Ovary (tissue), 9 donors: ENCODE results near the gene DGKQ. TPM values are rescaled to one million over a fixed set of nuclear protein-coding genes. Genes with fewer than 3 reads are reported as not detected.

Source experiments
- DNase-seq, 5 donors: peaks; one replicate each; pipeline ENCODE4 v3.0.0-alpha.2; 2019 to 2020
- H3K27ac ChIP-seq, 2 donors: fragments of 200-600 bp; one replicate each; pipeline versions ENCODE4 v1.5.1 to v1.8.0; 2019 to 2022
- H3K27me3 ChIP-seq: fragments of 200-600 bp; one replicate; pipeline ENCODE4 v1.8.0; 2022
- H3K36me3 ChIP-seq: fragments of 200-600 bp; sonication (generic); one replicate; pipeline ENCODE4 v1.5.1; 2019
- H3K4me1 ChIP-seq: one replicate; pipeline ENCODE4 v1.8.1; 2013; ENCODE audit warnings: mild to moderate bottlenecking, moderate library complexity; ENCODE audit not compliant: insufficient read depth
- H3K4me3 ChIP-seq: fragments of 200-600 bp; sonication (generic); one replicate; pipeline ENCODE4 v1.5.1; 2017
- H3K9me3 ChIP-seq, 2 donors: fragments of 200-600 bp in 1 of 2; sonication (generic) in 1 of 2; one replicate each; pipeline versions ENCODE4 v1.5.1 to v1.8.1; 2013 to 2019; ENCODE audit warnings: mild to moderate bottlenecking in 1 of 2, moderate library complexity in 1 of 2
- EP300 ChIP-seq: sonication (generic); formaldehyde crosslinking; IDR thresholded peaks from one replicate; pipeline ENCODE4 v1.6.1; 2017; ENCODE audit warnings: antibody characterized with exemption
- POLR2A ChIP-seq: fragments of 450-650 bp; IDR thresholded peaks from one replicate; pipeline ENCODE4 v1.6.1; 2017; ENCODE audit warnings: antibody characterized with exemption, mild to moderate bottlenecking, moderate library complexity
- WGBS, 3 donors: extraction: QIAGEN DNeasy Blood & Tissue Kit in 1 of 3; methylation state at CpG; one replicate each; pipeline versions ENCODE4 v1.1.5 to v1.1.7; 2013 to 2017; 5-methylcytosine and 5-hydroxymethylcytosine counted together
- intact Hi-C, 4 donors: fragments of 100-400 bp; cut with DNase I; formaldehyde crosslinking; loops; one replicate each; pipeline versions ENCODE4 v1.11.0 to v1.15.1; 2022 to 2023
- polyA plus RNA-seq, 2 donors: library from polyadenylated mRNA; stranded (reverse); fragments of 200-250 nt in 1 of 2; fragments of 350-450 nt in 1 of 2; fragmentation: Illumina TruSeq in 1 of 2; extraction: RNeasy Lipid Tissue Mini Kit (QIAGEN cat#74804) in 1 of 2; gene quantifications; one replicate each; pipeline ENCODE4 v1.2.3, GENCODE V29; 2013 to 2014
- total RNA-seq, 7 donors: library from RNA; depleted of rRNA in 2 of 7; stranded (reverse); fragments of >200 nt in 2 of 7; fragmentation: NEBNext Ultra II Directional in 3 of 7; extraction: Animal tissue kit (Norgen Biotek cat#: 25700) in 3 of 7; gene quantifications; one replicate each; pipeline versions ENCODE4 v1.1.0 to v1.2.4, GENCODE V29; 2016 to 2023
- TF ChIP-seq, protein P1 (sequence below), 3 donors: fragments of 450-650 bp in 2 of 3; fragments of 200-600 bp in 1 of 3; IDR thresholded peaks; one replicate each; pipeline versions ENCODE4 v1.5.1 to v1.8.0; 2016 to 2022; ENCODE audit warnings: antibody characterized with exemption in 3 of 3, mild to moderate bottlenecking in 1 of 3
- donor health status: DM: no; HTN: no; CAD: no; lungs with moderate emphysema.
- donor health status: DM: no; HTN: no; CAD: no.
- donor health status: Bipolar disorder and iron deficiency.
- donor health status: DM: yes; HTN: yes; CAD: no.
- donor health status: DM: no; HTN: no; CAD: no.
- donor health status: DM: yes; HTN: yes; CAD: no.

DGKQ gene
- total and polyA plus RNA-seq, 9 donors: 0.53 to 12.9 (median 6.9) TPM

DNA sequence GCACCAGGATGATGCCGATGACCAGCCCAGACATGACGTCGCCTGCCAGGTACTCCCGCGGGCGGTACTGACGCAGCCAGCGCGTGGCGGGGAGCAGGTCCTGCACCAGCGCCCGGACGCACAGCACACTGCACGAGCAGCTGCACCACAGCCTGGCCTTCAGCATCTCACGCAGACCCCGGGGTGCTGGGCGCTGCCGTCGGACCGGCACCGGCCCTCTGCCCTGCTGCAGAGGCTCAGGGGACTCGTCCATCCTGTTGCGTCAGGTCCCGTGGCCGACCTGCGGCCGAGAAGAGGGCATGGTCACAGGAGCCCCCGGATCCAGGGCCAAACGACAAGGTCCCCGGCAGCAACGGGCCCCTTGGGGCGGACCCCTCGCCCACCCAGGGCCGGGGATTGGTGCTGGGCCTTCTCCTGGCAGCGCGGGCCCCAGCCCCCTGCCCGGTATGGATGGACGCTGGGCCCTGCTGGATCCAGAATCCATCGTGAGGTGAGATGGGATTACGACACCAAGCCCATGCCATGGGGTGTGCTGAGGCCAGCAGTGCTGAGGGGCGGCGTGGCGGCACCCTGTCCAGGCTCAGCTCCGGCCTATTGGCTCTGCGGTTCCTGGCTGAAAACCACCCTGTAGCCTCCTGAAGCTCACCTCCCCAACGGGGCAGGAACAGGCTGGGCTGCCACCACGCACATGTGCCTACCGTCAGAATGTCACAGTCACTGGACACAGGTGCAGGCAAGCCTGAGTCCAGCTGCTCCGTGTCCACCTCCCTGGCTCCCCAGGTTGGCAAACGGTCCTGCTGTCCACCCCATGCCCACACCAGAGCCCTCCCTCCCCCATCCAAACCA is 18.3 kb upstream of the DGKQ start:
- Histone ChIP-seq H3K4me1 (peaks cover 10% of the 10 kb centered on the region), H3K27ac (no peak overlapping the region), H3K9me3 (no peaks in the 10 kb centered on the region), H3K36me3 (no peaks in the 10 kb centered on the region), H3K27me3 (no peaks in the 10 kb centered on the region), H3K4me3 (no peak overlapping the region)
- 91 to 94% (median 93%) methylated on average over 48 to 50 of the region's 50 CpGs for WGBS, 3 donors
- intact Hi-C loops: no loop called here
- DNase-seq: peak in 1 of 5 donors; percentile 36
- TF ChIP-seq EP300: no peak
- TF ChIP-seq, protein P1, sequence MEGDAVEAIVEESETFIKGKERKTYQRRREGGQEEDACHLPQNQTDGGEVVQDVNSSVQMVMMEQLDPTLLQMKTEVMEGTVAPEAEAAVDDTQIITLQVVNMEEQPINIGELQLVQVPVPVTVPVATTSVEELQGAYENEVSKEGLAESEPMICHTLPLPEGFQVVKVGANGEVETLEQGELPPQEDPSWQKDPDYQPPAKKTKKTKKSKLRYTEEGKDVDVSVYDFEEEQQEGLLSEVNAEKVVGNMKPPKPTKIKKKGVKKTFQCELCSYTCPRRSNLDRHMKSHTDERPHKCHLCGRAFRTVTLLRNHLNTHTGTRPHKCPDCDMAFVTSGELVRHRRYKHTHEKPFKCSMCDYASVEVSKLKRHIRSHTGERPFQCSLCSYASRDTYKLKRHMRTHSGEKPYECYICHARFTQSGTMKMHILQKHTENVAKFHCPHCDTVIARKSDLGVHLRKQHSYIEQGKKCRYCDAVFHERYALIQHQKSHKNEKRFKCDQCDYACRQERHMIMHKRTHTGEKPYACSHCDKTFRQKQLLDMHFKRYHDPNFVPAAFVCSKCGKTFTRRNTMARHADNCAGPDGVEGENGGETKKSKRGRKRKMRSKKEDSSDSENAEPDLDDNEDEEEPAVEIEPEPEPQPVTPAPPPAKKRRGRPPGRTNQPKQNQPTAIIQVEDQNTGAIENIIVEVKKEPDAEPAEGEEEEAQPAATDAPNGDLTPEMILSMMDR (IDR thresholded peaks at IDR 0.05): no peak
- no peak for TF ChIP-seq POLR2A

DNA sequence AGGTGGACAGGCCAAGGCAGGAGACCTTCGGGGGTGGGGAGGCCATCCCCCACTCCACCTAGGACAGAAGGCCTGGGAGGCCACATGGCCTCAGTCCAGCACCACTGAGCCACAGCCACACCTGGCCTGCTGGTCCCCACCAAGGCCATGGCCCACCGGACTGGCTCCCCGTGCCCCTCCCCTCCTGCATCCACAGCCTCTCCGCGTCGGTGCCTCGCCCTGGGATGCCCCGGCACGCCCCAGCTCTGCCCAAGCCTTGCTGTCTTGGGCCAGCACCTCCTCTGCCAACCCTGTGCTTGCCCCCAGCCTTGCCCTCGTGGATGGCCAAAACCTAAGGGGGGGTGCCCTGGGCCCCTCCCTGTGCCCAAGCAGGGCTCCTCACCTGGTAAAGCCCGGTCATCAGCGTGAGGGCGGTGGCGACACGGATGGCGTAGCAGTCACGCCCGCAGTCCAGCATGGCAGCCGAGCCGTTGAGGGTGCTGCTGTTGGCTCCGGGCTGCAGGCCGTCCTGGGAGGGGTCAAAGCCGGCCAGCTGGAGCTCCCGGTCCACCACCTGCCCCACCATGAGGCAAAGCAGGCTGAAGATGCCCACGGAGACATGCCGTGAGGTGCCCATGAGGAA is 17.5 kb upstream of the DGKQ start:
- 91 to 94% (median 91%) methylated on average over 25 to 26 of the region's 26 CpGs for WGBS, 3 donors
- intact Hi-C loops: no loop called here

DNA sequence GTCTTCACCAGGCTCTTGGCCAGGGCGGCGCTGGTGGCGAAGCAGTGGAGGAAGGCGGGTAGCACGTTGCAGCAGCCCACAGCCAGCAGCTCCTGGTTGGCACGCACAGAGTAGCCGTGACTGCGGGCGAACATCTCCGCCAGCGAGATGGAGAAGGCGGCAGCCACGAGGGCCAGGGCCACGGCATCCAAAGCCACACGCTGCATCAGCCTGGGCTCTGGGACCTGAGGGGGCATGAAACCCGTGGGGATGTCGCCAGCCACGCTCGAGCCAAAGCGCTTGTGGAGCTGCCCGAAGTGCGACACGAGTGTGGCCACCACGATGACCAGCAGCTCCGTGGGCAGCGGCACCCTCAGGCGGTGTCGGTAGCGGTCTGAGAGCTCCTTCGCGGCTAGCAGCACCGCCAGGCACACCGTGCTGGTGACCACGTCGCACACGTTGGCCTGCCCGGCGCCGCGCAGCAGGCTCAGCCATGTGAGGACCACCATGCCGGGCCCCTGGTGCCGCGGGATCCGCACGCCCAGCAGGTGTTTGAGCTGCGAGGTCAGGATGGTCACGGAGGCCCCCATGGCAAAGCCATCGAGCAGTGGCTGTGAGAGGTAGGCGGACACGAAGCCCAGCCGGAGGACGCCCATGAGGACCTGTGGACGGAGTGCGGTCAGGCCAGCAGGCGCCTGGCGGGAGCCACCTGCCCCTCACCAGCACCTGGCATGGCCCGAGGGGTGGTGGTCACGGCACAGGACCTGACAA is 16.5 kb upstream of the DGKQ start:
- H3K4me1 ChIP-seq: peaks cover 14% of the 10 kb centered on the region
- peak in 1 of 5 donors; percentile 36 for DNase-seq
- H3K27me3 ChIP-seq: no peaks in the 10 kb centered on the region
- no peak overlapping the region for H3K27ac ChIP-seq
- WGBS, 3 donors: 94 to 96% (median 94%) methylated on average over 56 to 58 of the region's 58 CpGs
- no peaks in the 10 kb centered on the region for H3K36me3 ChIP-seq
- no peak overlapping the region for H3K4me3 ChIP-seq
- TF ChIP-seq, protein P1 (IDR thresholded peaks at IDR 0.05): no peak
- no peak for TF ChIP-seq EP300
- TF ChIP-seq POLR2A: no peak
- intact Hi-C loops: loop anchor here in 3 of 4 donors (5.0 to 10.0 kb wide), 3 partner anchors 245 to 255 kb away; no protein-coding TSS in a partner anchor
- H3K9me3 ChIP-seq: no peaks in the 10 kb centered on the region

More for the DNA sequence above, 17.5 kb upstream of the DGKQ start:
- Histone ChIP-seq H3K27ac (no peak overlapping the region), H3K36me3 (no peaks in the 10 kb centered on the region), H3K27me3 (no peaks in the 10 kb centered on the region), H3K4me3 (no peak overlapping the region), H3K4me1 (peaks cover 13% of the 10 kb centered on the region), H3K9me3 (no peaks in the 10 kb centered on the region)
- TF ChIP-seq POLR2A: no peak
- TF ChIP-seq, protein P1 (IDR thresholded peaks at IDR 0.05): no peak
- no peak for TF ChIP-seq EP300
- DNase-seq: no peak
